GM13976 (cell line): ENCODE data around the gene ALS2CL.

ENCODE experiments used
- DNase-seq: peaks from one replicate; pipeline ENCODE4 v3.0.0; 2012; ENCODE audit warnings: low spot score
- in situ Hi-C: fragments of 300-500 bp; cut with MboI; formaldehyde crosslinking; loops from one replicate; pipeline ENCODE4 v1.12.0; 2022; ENCODE audit warnings: low sequenced_read_pairs, mixed read lengths, inconsistent platforms; ENCODE audit not compliant: unreplicated experiment
- TF ChIP-seq, protein P1 (sequence below): IDR thresholded peaks from 2 replicates; pipeline ENCODE4 v1.5.1; 2012; ENCODE audit warnings: borderline replicate concordance, mild to moderate bottlenecking; ENCODE audit not compliant: insufficient read depth; ENCODE audit errors: extremely low read depth, missing control alignments, control extremely low read depth

Gene ALS2CL

DNA sequence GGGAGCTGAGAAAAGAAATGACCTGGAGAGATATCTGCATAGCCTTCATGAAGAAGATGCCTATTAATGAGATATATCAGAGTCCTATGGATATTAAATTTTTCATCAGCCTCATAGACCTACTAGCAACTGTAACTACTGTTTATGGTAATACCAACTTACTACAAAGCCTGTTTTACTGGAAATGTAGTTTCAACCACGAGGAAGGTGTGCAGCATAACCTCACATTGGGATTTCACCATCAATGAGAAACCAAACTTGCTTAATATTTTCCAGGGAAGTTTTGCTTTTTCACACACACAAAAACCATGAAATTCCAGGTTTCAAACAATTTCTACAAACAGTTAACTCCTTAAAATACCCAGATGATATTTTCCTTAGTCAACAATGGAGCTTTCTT lies 49.8 kb downstream of the ALS2CL start:
- TF ChIP-seq, protein P1, sequence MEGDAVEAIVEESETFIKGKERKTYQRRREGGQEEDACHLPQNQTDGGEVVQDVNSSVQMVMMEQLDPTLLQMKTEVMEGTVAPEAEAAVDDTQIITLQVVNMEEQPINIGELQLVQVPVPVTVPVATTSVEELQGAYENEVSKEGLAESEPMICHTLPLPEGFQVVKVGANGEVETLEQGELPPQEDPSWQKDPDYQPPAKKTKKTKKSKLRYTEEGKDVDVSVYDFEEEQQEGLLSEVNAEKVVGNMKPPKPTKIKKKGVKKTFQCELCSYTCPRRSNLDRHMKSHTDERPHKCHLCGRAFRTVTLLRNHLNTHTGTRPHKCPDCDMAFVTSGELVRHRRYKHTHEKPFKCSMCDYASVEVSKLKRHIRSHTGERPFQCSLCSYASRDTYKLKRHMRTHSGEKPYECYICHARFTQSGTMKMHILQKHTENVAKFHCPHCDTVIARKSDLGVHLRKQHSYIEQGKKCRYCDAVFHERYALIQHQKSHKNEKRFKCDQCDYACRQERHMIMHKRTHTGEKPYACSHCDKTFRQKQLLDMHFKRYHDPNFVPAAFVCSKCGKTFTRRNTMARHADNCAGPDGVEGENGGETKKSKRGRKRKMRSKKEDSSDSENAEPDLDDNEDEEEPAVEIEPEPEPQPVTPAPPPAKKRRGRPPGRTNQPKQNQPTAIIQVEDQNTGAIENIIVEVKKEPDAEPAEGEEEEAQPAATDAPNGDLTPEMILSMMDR = no peak
- in situ Hi-C loops = no loop called here
- DNase-seq = no peak

GRCh38 chr3:46642971-46643370 lies 50.5 kb downstream of the ALS2CL start:
- no peak for DNase-seq
- TF ChIP-seq, protein P1 = no peak
- in situ Hi-C loops = no loop called here

- TF ChIP-seq, protein P1 = no peak
- DNase-seq = no peak
- in situ Hi-C loops = no loop called here
Measured at GRCh38 chr3:46640927-46641326, 52.6 kb downstream of the ALS2CL start.

DNA sequence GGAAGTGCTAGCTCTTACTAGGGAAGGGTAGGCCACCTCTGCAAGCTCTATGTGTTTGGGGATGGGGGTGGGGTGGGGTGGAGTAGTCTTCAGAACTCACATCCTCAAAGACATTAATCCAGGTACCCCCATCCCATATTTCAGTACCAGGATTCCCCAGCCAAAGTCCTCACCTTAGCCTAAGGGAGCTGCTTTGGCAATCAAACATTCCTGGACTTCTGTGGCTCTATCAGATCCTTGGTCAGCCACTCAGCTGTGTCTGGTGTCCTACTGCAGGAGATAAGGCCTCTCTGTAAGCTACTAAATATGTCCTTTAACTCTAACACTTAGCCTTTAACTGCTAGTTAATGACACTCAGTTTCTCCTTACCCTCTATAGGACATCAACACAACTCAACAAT lies 54.3 kb downstream of the ALS2CL start:
- no peak for DNase-seq
- TF ChIP-seq, protein P1 = no peak
- in situ Hi-C loops = no loop called here

DNA sequence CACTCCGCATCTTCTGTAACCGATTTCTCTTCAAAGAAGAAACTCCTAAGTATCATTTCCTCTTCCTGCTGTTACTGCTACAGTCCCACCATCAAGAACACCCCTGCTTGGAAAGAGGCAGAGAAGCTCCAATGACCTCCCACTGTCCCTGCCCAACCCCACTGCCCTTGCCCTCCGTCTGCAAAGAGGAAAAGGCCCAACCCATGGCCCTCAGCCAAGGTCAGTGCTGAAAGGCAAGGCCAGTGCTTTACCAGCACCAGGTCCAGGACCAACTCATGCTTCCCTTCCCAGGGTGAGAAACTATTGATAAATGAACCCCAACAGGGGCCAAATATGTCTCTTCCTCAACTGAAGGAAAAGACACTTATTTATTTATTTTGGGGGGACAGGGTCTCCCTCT lies 58.6 kb downstream of the ALS2CL start:
- DNase-seq = no peak
- TF ChIP-seq, protein P1 = no peak
- in situ Hi-C loops = loop anchor here (5.0 kb wide), 1 partner anchor 143 kb away; no protein-coding TSS in a partner anchor

DNA sequence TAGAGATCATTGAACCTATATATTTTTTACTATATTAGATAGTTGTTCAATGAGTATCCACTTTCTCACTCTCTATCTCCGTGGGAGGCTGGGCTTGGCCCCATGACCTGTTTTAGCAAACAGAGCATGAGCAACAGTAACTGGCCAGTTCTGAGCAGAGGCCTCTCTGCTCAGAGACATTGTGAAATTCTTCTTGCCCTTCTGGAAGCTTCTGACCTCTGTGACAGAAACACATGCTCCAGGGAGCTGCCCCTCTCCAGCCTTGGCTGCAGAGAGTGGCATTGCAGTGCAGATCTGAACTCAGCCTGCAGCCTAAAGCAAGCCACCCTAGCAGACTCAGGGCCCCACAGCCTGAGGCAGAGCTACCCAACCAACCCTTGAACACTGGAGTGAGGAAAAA lies 60.7 kb downstream of the ALS2CL start:
- DNase-seq = no peak
- TF ChIP-seq, protein P1 = no peak
- in situ Hi-C loops = loop anchor here (5.0 kb wide), 1 partner anchor 140 kb away; no protein-coding TSS in a partner anchor
